MM.1S (cell line): Measurements from ENCODE around the gene AMOTL2.

ENCODE experiments used
- CTCF ChIP-seq: fragments of 300-600 bp; sonication (generic); IDR thresholded peaks from 2 replicates; pipeline ENCODE4 v1.5.1; 2016; ENCODE audit warnings: antibody characterized with exemption, low read length, mixed read lengths
- EZH2 ChIP-seq: fragments of 300-600 bp; sonication (generic); optimal IDR thresholded peaks from 2 replicates; pipeline ENCODE3; 2017; ENCODE audit warnings: low read depth, mild to moderate bottlenecking, antibody characterized with exemption, low read length, mixed read lengths

DNA sequence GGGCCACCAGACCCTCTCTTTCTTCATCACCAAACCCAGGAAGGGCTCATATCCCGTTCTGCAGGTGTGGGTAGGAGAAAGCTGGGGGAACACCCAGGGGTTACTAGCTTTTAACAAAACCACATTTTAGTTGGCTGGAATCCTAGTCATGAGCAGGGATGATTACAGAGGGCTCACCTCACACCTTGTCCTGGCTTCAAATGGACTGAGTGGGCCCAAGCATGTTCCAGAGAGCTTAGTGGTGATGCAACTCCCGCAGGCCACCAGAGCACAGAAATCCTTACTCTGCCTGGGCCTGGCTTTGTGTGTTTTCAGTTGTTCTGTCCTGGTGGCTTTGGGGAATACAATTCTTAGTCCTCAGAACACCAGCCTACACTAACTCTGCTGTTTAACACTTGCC is 66.8 kb downstream of the AMOTL2 start:
- TF ChIP-seq EZH2 (no peak), CTCF (no peak)
